Measurements from ENCODE around the gene IPO5.
"Not testable (repeated sequence)": the region's sequence is repeated elsewhere in the genome, so short reads cannot be mapped to it uniquely, and the experiment has no call there.

Gene IPO5

DNA sequence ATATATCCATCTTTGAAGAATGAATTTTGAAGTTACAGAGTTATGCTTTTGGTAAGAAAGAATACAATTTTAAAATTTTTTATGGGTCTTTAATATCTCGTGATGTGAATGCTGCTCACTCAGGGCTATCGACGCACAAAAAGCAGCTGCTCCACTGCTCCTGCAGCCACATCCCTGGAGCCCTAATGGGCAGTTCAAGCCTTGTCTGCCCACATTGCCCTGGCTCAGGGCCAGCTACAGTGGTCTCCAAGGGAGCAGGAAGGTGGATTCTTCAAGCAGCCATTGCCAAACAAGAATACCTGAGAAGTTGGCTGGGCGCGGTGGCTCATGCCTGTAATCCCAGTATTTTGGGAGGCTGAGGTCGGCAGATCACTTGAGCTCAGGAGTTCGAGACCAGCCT, 85.8 kb downstream of the IPO5 start:
- TF ChIP-seq EZH2 (IDR thresholded peaks at IDR 0.05; ENCODE audit: borderline replicate concordance, low read length) (no peak), CTCF (IDR thresholded peaks at IDR 0.05; ENCODE audit: low read length) (no peak)
- Histone ChIP-seq H3K36me3 (ENCODE audit: insufficient read depth, low read length) (no peaks in the 10 kb centered on the region), H3K9me2 (ENCODE audit: low read depth, low read length) (no peaks in the 10 kb centered on the region)

DNA sequence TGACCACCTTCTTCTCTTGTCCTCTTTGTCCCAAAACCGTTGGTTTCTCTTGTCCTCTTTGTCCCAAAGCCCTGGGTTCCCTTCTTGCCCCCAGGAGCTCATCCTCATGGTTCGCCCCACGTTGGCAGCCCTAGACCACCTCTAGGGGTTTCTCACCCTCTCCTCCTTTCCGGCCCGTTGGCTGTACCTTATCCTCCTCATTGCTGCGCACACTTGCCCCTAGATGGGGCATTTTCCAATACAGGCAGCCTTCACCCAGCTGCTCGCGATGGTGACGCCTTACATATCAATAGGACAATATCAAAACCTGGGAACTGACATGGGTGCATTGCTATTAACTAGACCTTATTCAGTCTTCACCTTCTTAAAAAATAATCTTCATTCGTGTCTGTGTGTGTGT, 86.5 kb downstream of the IPO5 start:
- TF ChIP-seq CTCF (IDR thresholded peaks at IDR 0.05; ENCODE audit: low read length) (no peak), EZH2 (IDR thresholded peaks at IDR 0.05; ENCODE audit: borderline replicate concordance, low read length) (no peak)
- Histone ChIP-seq H3K36me3 (ENCODE audit: insufficient read depth, low read length) (no peaks in the 10 kb centered on the region), H3K27me3 (ENCODE audit: insufficient read depth, low read length) (peaks cover 5% of the 10 kb centered on the region; the same call in 1 of the 2 replicates), H3F3A (ENCODE audit: insufficient read depth, low read length) (no peaks in the 10 kb centered on the region), H3K4me1 (ENCODE audit: insufficient read depth, low read length, severe bottlenecking) (no peaks in the 10 kb centered on the region), H3K9ac (ENCODE audit: low read length) (no peak overlapping the region), H3K9me2 (ENCODE audit: low read depth, low read length) (no peaks in the 10 kb centered on the region), H3K27ac (ENCODE audit: low read depth, low read length, poor library complexity, severe bottlenecking) (no peak overlapping the region), H3K9me3 (ENCODE audit: low read length) (no peaks in the 10 kb centered on the region), H3K4me2 (ENCODE audit: low read length) (no peak overlapping the region), H2AFZ (ENCODE audit: low read length) (no peak overlapping the region), H3K79me2 (ENCODE audit: insufficient read depth, low read length) (no peaks in the 10 kb centered on the region), H4K20me1 (ENCODE audit: insufficient read depth, low read length) (no peaks in the 10 kb centered on the region), H3K4me3 (ENCODE audit: low read depth, low read length, poor library complexity, severe bottlenecking) (no peak overlapping the region)

More for the DNA sequence above, 85.8 kb downstream of the IPO5 start:
- Histone ChIP-seq H3K4me1 (ENCODE audit: insufficient read depth, low read length, severe bottlenecking) (no peaks in the 10 kb centered on the region), H3K4me3 (ENCODE audit: low read depth, low read length, poor library complexity, severe bottlenecking) (no peak overlapping the region), H3K9me3 (ENCODE audit: low read length) (no peaks in the 10 kb centered on the region), H2AFZ (ENCODE audit: low read length) (no peak overlapping the region), H3K9ac (ENCODE audit: low read length) (no peak overlapping the region), H3K27ac (ENCODE audit: low read depth, low read length, poor library complexity, severe bottlenecking) (no peak overlapping the region), H3F3A (ENCODE audit: insufficient read depth, low read length) (no peaks in the 10 kb centered on the region), H4K20me1 (ENCODE audit: insufficient read depth, low read length) (no peaks in the 10 kb centered on the region), H3K79me2 (ENCODE audit: insufficient read depth, low read length) (no peaks in the 10 kb centered on the region), H3K4me2 (ENCODE audit: low read length) (no peak overlapping the region), H3K27me3 (ENCODE audit: insufficient read depth, low read length) (peaks cover 5% of the 10 kb centered on the region; the same call in 1 of the 2 replicates)

DNA sequence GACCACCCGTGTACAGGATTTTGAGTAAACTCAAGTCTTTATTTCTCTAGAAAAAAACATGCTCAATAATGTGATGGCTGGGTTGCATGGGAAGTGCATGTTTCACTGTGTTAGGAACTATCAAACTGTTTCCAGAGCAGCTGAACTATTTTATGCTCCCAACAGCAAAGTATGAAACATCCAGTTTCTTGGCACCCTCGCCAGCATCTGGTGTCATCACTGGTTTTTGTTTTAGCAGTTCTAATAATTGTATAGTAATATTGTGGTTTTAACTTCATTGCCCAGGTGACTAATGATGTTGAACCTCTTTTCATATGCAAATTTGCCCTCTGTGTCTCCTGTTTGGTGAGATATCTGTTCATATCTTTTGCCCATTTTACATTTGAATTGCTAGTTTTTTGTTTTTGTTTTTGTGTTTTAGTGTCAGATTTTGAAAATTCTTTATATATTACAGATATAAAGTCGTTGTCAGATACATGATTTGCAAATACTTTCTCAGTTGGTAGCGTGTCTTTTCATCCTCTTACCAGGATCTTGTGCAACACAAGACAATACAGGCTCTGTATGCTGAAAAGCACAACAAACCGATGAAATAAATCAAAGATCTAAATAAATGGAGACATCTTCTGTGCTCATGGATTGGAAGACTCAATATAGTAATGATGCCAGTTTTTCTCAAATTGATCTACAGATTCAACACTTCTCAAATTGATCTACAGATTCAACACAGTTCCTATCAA, 87.8 kb downstream of the IPO5 start:
- Histone ChIP-seq H4K20me1 (ENCODE audit: insufficient read depth, low read length) (no peaks in the 10 kb centered on the region), H3K27ac (ENCODE audit: low read depth, low read length, poor library complexity, severe bottlenecking) (no peak overlapping the region)
- no peak for TF ChIP-seq EZH2 (IDR thresholded peaks at IDR 0.05; ENCODE audit: borderline replicate concordance, low read length)

DNA sequence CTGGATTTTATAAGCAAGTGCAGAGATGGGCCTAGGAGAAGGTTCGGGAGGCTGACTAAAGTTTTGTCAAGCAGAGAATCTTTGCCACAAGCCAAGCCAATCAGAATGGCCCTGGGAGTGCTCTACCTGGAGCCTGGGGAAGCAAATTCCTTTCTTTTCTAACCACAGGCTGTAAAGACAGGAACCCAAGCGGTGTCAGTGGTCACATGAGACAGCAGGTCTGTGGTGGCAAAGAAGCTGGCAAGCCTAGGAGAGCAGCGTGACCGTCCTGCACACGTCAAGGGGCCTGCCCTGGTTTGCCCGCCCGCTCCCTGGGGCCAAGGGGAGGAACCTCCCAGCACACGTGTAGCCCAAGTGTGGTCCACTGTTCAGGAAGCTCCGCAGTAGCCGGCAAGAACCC, 90.8 kb downstream of the IPO5 start:
- H3K4me1 ChIP-seq (ENCODE audit: insufficient read depth, low read length, severe bottlenecking) = no peaks in the 10 kb centered on the region
- H3K4me2 ChIP-seq (ENCODE audit: low read length) = no peak overlapping the region
- H3K36me3 ChIP-seq (ENCODE audit: insufficient read depth, low read length) = no peaks in the 10 kb centered on the region
- H3K4me3 ChIP-seq (ENCODE audit: low read depth, low read length, poor library complexity, severe bottlenecking) = no peak overlapping the region
- no peak overlapping the region for H3K9ac ChIP-seq (ENCODE audit: low read length)
- TF ChIP-seq EZH2 (IDR thresholded peaks at IDR 0.05; ENCODE audit: borderline replicate concordance, low read length) (no peak), CTCF (IDR thresholded peaks at IDR 0.05; ENCODE audit: low read length) (no peak)
- H3F3A ChIP-seq (ENCODE audit: insufficient read depth, low read length) = no peaks in the 10 kb centered on the region
- H3K27me3 ChIP-seq (ENCODE audit: insufficient read depth, low read length) = no peaks in the 10 kb centered on the region
- H4K20me1 ChIP-seq (ENCODE audit: insufficient read depth, low read length) = no peaks in the 10 kb centered on the region
- H3K27ac ChIP-seq (ENCODE audit: low read depth, low read length, poor library complexity, severe bottlenecking) = no peak overlapping the region
- H2AFZ ChIP-seq (ENCODE audit: low read length) = no peak overlapping the region
- H3K79me2 ChIP-seq (ENCODE audit: insufficient read depth, low read length) = no peaks in the 10 kb centered on the region
- H3K9me2 ChIP-seq (ENCODE audit: low read depth, low read length) = no peaks in the 10 kb centered on the region
- H3K9me3 ChIP-seq (ENCODE audit: low read length) = no peaks in the 10 kb centered on the region

More for the DNA sequence above, 87.8 kb downstream of the IPO5 start:
- Histone ChIP-seq H3K4me1 (ENCODE audit: insufficient read depth, low read length, severe bottlenecking) (no peaks in the 10 kb centered on the region), H3K27me3 (ENCODE audit: insufficient read depth, low read length) (no peaks in the 10 kb centered on the region), H3K4me3 (ENCODE audit: low read depth, low read length, poor library complexity, severe bottlenecking) (no peak overlapping the region), H3F3A (ENCODE audit: insufficient read depth, low read length) (no peaks in the 10 kb centered on the region), H3K79me2 (ENCODE audit: insufficient read depth, low read length) (no peaks in the 10 kb centered on the region), H3K4me2 (ENCODE audit: low read length) (no peak overlapping the region), H3K9ac (ENCODE audit: low read length) (no peak overlapping the region), H3K9me2 (ENCODE audit: low read depth, low read length) (no peaks in the 10 kb centered on the region), H3K9me3 (ENCODE audit: low read length) (no peaks in the 10 kb centered on the region), H3K36me3 (ENCODE audit: insufficient read depth, low read length) (no peaks in the 10 kb centered on the region), H2AFZ (ENCODE audit: low read length) (no peak overlapping the region)

GRCh38 chr13:98047785-98048184, 94.3 kb downstream of the IPO5 start:
- H3K4me3 ChIP-seq (ENCODE audit: low read depth, low read length, poor library complexity, severe bottlenecking) = not testable (repeated sequence)

More at GRCh38 chr13:98047785-98048184, 94.3 kb downstream of the IPO5 start:
- not testable (repeated sequence) for H3K9ac ChIP-seq (ENCODE audit: low read length); H3K79me2 ChIP-seq (ENCODE audit: insufficient read depth, low read length); H4K20me1 ChIP-seq (ENCODE audit: insufficient read depth, low read length); H3K4me2 ChIP-seq (ENCODE audit: low read length); H3F3A ChIP-seq (ENCODE audit: insufficient read depth, low read length); H3K9me3 ChIP-seq (ENCODE audit: low read length); H3K4me1 ChIP-seq (ENCODE audit: insufficient read depth, low read length, severe bottlenecking); H3K27me3 ChIP-seq (ENCODE audit: insufficient read depth, low read length); H3K27ac ChIP-seq (ENCODE audit: low read depth, low read length, poor library complexity, severe bottlenecking); H3K9me2 ChIP-seq (ENCODE audit: low read depth, low read length); H3K36me3 ChIP-seq (ENCODE audit: insufficient read depth, low read length); H2AFZ ChIP-seq (ENCODE audit: low read length)
